GM12873 (cell line): ENCODE results near the gene DNAI2.

Source experiments
- TF ChIP-seq, protein P1 (sequence below): IDR thresholded peaks from 2 replicates; pipeline ENCODE4 v1.5.1; 2012; ENCODE audit warnings: low read depth, mild to moderate bottlenecking, moderate library complexity, low read length, control low read depth; ENCODE audit not compliant: insufficient read depth; ENCODE audit errors: missing control alignments

The DNAI2 gene

DNA sequence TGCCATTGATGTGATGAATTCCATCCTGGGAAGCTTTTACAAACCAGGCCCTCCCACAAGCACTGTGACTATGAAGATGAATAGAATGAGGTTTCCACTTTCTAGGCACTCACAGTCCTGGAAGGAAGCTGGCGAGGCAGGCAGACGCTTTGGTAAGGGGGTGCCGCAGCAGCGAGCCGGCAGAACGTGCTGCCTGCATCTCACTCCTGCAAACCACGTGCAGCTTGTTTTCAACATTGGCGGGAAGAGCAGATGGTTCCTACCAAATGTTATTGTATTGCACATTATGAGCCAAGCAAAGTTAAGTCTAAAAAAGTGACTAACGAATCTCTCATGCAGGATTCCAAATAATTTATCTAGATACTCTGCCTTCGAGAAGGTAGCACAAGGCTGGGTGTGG is 3.7 kb upstream of the DNAI2 start:
- TF ChIP-seq, protein P1, sequence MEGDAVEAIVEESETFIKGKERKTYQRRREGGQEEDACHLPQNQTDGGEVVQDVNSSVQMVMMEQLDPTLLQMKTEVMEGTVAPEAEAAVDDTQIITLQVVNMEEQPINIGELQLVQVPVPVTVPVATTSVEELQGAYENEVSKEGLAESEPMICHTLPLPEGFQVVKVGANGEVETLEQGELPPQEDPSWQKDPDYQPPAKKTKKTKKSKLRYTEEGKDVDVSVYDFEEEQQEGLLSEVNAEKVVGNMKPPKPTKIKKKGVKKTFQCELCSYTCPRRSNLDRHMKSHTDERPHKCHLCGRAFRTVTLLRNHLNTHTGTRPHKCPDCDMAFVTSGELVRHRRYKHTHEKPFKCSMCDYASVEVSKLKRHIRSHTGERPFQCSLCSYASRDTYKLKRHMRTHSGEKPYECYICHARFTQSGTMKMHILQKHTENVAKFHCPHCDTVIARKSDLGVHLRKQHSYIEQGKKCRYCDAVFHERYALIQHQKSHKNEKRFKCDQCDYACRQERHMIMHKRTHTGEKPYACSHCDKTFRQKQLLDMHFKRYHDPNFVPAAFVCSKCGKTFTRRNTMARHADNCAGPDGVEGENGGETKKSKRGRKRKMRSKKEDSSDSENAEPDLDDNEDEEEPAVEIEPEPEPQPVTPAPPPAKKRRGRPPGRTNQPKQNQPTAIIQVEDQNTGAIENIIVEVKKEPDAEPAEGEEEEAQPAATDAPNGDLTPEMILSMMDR, result no peak

DNA sequence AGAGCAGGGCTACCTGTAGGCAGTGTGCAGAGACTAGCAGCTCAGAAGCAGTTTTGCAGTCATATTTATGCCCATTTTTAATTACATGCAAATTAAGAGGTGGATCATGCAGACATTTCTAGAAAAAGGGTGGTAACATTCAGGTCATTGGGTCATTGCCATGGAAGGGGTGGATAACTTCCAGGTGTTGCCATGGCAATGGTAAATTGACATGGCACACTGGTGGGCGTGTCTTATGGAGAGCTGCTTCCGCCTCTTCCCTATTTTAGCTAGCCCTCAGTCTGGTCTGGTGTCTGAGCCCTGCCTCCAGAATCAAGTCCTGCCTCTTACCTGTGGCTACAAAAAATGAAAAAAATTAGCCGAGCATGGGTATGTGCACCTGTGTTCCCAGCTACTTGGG is 2.8 kb upstream of the DNAI2 start:
- TF ChIP-seq, protein P1, result no peak

DNA sequence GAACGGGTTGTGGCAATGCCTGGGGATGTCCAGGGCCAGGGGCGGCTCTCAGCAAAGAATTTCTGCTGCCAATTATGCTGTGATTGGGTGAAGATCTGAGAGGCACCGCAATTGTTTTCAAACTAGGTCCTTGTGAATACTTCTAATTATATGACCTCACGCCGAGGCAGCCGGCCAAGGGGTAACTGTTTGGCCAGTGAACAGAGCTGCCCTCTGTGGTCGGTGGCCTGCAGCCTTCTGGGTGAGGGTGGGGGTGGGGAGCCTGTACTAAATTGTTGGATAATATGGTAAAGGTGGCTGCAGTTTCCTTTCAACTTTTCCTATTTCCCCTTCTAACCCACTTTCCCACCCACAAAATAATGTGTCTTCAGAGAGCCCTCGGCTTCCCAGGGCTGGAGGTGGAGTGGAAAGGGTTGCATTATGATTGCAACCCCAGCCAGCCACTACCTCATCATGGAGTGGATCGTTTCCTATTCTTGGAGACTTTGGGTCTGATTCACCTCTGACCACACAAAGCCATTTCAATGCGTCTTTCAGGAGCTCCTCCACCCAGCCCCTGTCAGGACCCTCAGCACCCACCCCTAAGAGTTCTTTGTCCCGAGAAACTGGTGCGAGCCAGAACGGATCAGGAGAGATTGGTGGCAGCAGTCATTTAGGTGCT is 2.0 kb upstream of the DNAI2 start:
- TF ChIP-seq, protein P1, result no peak

DNA sequence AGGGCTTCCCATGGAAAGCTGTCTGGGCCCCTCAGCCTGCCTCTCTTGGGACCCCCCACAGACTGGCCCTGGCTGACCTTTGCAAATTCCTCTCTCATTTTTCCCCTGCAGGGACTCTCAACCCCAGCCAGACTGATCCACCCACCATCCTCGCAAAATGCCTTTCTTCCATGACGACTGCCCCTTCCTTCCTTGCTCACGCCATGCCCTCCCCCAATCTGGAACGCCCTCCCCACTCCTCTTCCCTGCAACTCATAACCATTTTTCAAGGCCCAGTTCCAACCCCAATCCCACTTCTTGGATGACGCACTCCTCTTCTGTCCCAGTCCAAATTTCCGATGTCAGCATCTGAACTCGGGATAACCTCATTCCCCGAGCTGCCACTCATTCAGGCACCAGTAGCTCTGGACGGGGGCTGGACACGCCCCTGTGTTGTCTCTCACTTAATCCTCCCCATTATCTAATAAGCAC is 1.3 kb upstream of the DNAI2 start:
- TF ChIP-seq, protein P1, result no peak

DNA sequence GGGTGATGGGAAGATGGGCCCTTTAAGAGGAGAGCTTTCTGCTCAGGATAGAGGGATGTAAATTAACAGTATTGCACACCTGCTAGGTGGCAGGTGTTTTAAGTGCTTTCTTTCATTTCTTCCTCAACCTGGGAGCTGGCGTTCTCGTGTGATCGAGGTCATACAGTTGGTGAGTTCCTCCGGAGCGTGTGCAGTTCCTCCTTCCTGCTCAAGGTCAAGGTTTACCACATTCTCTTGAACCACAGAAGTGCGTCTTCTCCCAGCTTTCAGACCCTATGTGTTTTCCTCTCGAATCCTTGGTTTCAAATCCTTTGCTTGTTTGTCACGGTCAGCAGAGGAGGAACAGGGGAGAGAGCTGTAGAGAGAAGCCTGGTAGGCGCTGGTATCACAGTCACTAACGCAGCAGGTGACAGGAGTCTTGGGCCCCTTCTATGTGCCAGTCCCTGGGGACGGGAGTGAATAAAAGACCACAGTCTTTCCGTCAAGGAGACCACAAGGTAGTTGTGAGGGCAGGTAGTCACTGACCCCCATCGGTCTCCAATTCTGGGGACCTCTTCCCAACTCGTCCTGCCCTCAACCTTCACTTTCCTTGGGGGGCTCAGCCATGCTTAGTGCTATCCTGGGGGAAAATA is 791 bp downstream of the DNAI2 start:
- TF ChIP-seq, protein P1, result no peak

DNA sequence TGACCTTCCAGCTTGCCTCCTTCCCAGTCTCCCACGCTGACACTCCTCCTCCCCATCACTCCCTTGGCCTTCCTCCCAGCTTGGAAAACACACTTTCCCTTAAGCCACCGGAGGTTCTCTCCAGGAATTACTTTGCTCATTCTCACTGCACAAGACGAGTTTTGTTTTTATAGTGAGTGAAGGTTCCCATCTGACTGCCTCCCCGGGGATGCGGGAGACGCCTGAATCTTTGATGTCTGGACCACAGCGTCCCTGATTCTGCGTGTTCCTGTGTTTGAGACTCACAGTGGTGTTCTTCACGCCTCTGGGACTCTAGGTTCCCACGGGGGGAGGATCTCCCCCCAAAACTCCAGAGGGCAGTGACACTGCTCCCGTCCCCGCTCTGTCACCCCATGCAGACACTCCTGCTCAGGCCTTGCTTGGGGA is 2.0 kb downstream of the DNAI2 start:
- TF ChIP-seq, protein P1, result no peak

DNA sequence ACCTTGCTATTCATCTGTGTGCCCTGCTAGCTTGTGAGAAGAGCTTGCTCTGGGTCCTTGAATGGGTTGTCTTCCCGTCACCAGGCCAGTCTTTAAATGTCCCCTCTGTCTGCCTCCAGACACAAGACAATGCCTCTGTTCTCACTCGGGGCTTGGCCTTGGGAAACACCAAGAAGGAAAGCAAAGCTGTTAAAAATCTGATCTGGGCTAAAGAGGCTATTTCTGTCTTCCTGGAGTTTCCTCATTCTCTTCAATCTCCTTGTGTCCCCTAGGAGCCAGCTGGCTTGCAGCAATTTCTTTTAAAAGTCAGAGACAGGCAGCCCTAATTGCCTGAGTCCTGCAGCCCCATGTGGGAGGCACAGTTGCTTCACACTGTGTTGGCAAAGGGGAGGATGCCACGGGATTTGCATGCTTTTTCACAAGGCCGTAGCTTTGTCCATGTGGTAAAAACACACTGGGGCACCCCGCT is 2.5 kb downstream of the DNAI2 start:
- TF ChIP-seq, protein P1, result no peak
